Activated CD8-positive, alpha-beta memory T cell treated with anti-CD3 and anti-CD28 coated beads for 1 hour (primary cell): ENCODE data around the gene PXDC1.

Source experiments
- DNase-seq, 2 donors: peaks; one replicate each; pipeline ENCODE4 v3.0.0-alpha.2; 2020; ENCODE audit warnings: low read depth in 1 of 2; ENCODE audit errors: extremely low read depth in 1 of 2

PXDC1 gene

DNA sequence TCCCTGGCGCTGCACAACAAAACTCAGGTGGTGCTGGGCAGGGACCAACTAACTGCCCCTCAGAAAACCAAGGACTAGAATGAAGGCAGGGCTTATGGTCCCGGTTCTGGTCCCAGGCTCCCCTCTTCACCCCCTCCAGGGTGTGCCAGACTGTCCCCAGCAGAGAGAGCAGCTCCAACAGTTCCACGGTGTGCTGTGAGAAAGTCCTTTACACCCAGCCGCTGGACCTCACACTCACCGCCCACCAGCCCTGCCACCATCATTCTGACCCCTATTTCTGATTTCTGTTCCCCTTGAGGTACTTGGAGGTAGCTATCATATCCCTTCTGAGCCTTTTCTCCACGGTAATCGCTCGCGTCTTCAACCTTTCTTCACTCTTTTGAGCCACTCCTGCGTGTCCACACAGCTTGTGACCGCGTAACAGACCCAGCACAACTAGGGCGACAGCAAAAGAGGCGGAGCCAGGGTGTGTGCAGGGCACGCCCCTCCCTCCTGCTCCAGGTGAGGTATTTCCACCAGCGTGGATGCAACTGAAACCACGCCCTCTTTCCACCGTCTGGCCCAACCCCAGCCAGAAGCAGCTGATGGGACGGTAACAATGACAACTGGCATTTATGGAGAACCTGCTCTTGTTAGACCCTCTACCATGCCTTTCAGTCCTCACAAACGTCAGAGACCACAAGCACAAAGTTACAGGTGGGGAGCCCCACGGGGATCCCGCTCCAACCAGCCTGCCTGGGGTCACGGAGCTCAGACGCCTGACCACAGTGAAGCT is 2.3 kb downstream of the PXDC1 start:
- no peak for DNase-seq

DNA sequence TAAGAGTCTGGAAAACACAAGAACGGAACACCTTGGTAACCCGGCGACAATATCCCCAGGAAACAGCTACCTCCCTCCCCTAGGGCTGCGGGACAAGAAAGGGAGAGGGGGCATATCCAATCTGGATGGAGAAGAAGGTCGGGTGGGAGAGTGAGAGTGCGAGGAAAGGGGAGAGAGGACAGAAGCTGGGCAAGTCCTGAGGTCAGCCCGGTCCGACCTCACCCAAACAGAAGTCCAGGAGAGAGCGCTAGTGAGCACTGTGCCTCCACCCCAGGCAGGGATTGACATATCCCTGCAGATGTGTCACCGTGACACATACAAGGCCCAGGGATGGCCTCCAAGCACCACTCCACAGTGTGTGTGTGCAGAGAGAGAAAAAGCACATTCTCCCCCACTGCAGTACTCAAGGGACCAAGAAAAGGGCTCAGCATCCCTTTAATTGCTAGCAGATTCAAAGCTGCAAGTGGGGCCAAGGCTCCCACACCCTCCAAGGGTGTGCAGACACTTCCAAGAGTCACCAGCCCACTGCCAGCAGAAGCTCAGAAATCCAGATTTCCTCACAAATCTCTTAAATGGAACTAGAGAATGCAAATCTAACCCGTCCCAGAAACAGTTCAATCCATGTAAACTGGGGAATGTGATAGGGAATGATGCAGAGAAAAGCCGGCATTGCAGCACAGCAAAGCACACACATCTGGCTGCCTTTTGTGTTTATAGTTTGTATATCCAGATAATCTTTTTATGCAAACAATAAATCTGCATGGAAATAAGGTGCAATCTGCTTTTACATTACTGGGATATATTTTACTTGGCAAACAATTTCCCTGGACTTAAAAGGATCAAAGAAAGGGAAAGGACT is 3.1 kb downstream of the PXDC1 start:
- no peak for DNase-seq

DNA sequence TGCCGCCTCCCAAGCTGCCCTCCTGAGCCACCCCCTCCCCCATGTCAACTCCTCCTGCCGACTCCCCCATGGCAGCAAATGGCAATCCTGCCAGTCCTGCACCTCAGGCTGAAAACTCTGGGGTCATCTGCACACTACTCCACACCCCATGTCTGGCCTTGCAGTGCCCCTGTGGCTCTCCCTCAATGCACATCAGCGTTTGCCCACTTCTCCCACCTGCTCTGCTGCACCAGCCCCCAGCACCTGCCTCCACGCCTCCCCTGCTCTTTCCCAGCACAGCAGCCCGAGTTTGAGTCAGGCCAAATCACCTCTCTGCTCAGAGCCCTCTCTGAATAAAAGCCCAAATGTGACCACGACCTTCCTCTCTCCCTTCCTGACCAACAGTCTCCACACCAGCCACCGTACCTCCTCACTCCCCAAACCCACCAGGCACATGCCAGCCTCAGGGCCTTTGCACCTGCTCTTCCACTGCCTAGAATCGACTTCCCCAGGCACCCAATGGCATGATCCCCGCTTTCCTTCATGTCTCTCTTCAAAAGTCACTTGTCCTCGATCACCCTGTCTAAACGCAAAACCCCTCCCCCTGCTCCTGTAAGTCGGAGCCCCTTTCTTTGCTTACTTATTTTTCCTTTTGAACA is 4.3 kb downstream of the PXDC1 start:
- DNase-seq: no peak

DNA sequence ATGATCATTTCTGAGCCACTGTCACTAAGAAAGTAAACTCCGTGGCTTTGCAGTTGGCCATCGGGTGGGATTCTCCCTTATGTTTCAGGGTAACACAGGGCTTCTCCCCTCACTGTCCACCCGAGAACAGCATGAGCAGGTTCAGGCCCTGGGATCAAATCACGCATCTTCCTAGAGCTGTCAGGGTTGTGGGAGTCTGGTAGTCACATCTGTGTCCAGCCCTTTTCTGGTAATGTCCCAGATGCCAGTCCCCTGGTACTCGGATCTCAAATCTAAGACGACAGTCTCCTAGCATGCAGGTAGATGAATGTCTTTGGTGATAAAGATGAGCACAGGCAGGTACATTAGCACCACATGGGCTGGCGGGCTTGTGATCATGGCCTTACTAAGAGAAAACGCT is 4.8 kb downstream of the PXDC1 start:
- DNase-seq: no peak

DNA sequence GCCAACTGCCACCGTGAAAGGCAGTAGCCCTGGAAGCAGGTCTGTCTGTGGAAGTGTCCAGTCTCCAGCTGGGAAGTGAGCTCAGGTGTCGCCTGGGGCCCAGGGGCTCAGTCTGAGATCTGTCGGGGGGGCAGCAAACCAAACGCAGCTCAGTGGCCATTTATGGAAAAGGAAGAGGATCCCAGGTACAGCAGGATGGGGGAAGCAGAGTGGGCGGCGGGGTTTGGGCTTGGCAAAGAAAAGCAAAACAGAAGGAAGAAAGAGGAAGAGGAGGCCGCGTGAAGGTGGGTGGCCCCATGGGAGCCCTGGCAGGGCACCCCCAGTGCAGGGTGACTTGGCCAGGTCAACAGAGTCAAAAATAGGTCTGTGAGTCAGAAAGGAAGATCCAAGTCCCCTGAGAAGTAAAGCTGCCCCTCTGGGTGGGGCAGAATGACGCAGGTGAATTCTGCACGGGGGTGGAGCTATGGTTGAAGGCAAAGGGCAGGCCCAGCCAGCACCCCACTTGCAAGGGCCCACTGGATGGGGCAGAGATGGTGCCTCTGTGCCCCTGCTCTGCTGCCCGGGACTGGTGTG is 5.3 kb downstream of the PXDC1 start:
- no peak for DNase-seq

DNA sequence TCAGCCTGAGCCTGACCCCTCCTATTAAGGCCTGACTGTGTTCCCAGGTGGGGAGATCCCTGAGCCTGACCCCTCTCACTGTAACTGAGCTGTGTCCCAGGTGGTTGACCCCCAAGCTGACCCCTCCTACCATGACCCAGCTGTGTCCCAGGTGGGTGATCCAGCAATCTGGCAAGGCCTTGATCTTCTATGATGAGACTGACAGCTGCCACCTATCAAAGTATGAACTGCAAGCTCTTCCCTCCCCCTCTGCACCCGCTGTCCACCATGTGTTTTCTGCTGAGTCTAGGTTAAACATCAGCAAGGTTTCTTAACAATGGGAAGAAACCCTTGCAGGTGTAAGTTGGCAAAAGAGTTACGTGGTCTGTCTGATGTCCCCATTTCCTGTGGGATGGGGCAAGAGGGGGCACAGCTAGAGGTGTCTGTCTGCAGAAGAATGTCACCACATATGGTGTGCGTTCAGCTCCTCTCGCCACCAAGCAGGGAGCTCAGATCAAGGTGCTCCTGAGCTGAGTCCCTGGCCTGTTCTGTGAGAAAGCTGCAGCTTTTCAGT is 5.9 kb downstream of the PXDC1 start:
- no peak for DNase-seq

DNA sequence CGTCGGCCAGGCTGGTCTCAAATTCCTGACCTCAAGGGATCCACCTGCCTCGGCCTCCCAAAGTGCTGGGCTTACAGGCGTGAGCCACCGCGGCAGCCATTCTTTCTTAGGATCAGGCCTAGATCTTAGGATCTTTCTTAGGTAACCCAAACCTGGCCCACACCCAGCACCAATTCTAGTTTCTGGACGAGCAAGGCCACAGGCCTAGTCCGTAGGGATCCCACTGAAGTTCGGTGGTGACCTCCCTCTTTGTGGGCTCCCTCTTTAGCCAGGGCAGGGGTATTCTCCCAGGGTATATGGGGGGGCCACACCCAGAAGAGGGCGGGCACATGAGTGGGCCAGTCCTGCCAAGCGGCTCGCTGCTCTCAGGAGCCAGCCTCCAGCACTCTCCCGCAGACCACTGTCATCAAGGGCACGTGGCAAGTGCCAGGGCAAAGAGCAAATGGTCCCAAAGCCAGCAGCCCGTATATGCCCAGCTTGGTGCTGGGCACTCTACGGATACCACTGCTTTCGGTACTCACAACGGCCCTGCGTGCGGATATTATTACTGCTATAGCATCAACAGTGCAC is 6.5 kb downstream of the PXDC1 start:
- no peak for DNase-seq

DNA sequence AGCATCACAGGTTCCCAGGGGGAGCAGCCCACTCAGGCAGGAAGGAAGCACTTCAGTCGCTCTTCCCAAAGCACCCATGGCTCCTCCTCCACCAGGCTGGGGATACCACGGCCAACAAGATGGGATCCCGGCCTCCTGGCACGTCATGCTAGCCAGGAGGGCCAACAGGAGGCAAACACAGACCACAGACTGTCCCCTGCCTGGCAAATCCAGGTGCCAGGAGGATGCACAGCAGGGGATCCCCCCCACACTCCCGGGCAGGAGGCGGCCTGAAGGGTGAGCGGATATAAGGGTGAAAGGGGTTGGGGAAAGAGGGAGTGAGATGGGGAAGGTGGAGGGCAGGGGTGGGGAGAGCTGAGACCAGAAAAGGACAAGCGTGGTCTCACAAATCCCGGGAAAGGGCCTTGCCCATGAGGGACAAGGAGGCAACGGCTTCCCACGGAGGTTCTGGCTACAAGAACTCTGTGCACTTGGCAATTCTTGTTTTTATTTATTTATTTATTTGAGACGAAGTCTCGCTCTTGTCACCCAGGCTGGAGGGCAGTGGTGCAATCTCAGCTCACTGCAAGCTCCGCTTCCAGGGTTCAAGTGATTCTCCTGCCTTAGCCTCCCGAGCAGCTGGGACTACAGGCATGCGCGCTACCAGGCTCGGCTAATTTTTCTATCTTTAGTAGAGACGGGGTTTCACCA is 7.2 kb downstream of the PXDC1 start:
- no peak for DNase-seq

DNA sequence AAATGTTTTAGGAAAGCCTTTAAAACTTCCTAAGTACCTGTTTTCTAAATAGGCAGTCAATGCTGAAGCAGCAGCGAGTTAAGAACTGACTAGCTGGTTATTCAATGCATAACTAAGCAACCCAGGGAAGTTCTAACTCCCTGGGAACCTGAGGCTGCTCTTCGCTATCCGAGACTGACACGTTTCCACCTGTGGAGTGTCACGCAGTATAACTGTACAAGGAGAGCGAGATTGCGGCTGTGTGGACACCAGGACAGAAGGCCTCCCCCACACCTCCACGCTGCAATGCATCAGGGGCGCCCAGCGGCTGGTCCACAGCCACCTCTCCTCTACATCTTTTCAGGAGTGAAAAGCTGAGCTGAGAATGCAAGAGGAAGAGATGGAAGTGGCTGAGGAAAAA is 8.0 kb downstream of the PXDC1 start:
- DNase-seq: no peak

DNA sequence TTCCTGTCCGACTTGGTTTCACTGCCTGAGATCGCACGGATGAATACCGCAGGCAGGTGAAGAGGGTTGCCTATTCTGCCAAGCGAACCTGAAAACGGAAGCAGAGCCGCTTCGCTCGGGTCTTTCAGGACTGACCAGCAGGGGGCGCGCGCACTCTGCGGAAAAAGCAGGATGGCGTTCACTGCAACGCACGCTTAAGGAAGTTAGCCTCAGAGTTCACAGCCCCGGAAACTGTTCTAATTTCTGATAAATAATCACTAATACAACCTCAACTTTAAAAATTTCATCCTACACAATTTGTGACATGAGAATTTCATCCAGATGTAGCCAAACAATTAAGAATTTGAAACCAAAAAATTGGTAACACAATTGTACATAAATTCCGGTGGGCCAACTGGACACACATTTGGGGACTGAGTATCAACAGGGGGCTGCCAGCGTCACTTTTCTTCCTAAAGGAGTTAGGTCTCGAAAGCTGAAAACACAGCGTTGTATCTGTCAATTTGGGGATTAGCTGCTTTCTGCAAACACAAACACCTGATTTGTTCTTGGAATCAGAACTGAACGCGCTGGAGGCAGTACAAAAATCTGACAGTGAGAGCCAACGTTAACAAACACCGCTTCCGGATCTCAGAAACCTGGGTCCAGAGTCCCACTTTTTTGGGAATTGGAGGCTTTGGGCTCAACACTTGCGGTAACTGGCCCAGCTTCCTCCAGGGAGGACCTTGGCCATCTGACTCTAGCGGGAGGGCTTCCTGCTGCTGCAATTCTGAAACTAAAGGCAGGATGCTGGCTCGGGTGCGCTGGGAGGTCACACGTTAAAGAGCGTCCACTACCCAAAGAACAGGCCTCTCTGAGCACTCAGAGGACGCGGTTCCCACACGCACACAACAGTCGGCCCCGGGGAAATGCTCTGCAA is 8.8 kb downstream of the PXDC1 start:
- peak; percentile 68 to 90 for DNase-seq

DNA sequence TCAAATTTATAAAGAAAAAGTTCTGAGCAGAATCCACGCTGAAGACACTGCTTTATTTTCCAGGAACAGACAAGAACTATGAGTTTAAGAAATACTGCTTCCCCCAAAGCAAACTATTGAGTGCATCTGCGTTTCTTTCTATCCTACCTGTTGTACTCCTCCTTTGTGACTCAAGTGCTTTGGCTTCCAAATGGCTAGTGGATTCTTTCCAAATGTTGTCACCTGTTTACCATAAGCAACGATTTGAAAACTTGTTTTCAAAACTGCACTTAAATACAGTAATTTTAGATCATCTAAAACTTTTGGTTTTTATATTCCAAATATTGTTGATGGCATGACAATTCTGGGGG is 9.5 kb downstream of the PXDC1 start:
- no peak for DNase-seq

DNA sequence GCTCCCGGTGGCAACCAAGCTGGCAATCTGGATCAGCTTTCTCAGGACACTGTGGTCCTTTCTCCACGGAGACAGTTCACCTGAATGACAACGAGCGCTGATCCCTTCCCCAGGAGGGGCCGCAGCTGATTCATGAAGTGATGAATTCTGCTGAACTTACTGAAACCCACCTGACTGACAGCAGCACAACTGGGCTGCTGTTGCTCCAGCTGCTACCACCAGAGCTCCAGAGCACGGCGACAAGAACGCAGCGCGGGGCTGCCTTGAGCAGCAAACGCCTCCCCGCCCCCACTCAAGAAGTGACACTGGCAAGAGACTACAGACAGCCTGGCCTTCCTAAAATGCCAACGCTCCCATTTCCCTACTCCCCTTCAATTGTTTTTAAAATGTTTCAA is 10.0 kb downstream of the PXDC1 start:
- DNase-seq: no peak

DNA sequence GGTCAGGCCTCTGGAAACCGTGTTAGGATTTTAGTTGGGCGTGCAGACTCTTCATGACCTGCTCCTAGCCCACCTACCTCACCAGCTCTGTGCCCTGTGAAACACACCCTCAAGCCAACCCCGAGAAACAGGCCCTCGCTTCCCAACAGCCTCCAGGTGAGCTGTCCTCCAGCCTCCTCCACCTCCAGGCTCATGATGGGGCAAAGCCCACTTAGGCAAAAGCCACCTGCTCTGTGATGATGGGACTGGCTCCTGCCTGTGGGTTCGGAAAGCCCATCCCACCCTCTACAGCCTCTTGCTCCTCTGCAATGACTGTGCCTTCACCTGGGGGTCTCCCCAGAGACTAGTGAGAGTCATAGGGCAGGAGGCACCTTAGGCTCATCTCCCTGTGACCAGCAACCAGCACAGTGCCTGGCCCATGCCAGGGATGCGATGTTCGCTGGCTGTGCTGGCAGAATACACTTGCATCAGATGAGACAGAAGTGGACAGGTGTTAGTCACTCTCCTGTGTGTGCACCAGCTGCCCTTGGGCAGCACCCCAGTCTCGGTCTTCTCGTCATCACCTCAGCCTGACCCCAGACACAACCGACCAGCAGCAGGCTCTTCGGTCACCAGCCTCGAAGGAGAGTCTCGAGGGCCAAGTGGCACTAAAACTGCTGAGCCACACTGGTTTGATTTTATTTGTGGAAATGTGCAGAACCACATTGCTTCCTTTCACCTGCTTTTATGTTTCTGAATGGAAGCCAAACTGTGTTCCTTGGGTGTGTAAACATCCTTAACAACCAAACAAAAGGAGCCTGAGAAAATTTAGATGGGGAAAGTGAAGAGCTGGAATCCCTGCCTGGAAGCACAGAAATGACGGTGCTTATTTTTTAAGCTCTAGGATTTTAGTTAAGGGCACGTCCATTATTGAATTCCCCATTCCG is 10.7 kb downstream of the PXDC1 start:
- DNase-seq: no peak

DNA sequence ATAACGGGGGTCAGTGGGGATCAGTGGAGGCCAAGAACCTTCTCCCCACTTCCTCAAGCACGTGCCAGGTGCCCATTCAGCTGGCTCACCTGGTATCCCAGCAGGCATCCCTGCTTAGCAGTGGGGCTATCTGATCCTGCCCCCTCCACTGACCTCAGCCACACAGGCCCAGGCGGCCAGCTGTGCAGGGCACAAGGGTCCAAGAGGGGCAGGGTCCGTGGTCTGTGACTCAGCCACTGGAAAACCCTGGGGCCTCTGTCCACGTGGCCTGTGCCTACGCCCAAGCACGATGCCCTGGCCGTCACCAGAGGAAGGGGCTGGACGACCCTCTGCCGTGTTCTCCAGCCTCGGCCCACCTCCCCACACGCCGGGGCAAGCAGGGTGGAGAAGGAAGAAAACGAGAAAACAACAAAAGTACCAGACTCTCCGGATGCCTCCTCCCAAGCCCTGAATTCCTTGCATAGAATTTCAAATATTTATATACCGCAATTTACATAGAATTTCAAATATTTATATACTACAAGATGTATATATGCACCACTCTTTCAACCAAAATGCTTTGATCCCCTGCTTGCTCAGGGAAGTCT is 12.1 kb downstream of the PXDC1 start:
- no peak for DNase-seq

DNA sequence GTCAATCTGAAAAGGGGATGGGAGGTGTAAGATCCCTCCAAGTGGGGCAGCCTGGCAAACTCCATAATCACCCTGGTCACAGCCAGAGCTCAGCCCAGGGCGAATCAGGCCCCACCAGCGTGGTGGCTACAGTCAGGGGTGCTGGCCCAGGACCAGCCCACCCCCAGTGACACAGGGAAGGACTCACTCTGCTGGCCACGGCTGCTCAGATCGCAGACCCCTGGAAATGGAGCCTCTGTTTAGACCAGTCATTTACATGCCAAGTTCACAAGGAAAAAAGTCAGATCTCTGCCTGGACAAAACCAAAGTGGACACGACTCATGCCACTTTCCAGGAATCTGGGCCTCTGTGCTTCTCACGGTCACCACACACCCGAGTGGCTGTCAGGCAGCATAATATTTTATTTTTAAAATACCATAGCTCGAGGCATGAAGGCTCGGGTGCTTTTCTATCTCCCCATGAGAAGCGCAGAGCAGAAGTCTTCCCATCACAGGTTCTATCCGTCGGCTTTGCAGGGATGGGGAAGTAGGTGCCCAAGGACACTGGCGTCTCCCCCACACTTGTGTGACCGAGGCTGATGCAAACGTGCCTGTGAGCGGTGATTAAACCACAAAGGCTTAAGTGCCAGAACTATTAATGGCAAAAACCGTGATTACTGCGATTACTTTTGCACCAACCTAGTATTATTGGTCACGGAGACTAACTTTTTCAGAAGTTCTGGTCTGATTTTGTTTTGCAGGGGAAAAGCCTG is 13.0 kb downstream of the PXDC1 start:
- no peak for DNase-seq

DNA sequence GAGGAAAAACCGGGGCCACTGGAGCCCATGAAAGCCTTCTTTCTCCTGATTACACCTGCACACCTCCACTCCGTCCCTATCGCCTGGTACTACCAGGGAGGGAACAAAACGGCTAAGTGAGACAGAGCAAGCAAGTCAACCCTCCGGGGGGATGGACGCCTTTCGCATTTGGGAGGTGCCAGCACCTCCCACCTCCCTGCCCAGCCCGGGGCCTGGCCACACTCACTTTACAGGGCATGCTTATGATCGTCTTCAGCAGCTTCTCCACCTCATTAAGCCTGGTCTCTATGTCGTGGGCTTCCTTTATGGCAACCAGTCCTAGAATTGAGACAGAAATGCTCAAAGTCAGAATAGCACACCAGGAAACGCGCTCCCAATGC is 13.7 kb downstream of the PXDC1 start:
- DNase-seq: no peak

DNA sequence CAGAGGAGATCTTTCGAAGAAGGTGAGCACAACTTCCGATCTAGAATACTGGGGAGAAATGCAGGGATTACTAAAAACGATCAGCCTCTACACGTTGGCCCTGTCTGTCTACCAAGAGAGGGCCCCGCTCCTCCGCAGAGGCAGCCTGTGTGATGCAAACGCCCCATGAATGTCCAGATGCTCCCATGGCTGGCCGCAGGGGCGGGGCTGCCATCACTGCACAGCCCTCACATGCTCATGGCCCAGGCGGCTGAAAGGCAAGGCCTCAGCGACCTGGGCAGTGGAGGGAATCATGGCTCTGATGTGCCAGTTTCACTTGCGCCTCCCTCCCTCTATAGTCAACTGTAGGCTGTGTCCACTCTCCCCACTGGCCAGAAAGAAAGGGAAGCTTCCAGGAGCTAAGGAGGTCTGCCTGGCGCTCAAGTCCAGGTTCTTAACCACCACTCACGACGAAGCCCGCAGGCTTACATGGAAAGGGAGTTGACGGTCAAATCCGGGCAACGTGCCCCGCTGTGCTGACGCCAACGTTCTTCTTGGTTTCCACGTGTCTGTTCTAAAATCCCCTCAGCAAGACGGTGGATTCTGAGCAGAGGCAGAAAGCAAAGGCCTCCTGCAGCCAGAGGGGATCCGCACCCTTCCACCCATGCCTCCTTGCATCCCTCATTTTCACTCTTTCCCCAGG is 14.2 kb downstream of the PXDC1 start:
- no peak for DNase-seq
